Measurements from ENCODE around the gene SKAP1. TPM values are rescaled to one million over a fixed set of nuclear protein-coding genes. Genes with fewer than 3 reads are reported as not detected.

Gene SKAP1
- total RNA-seq, 1 experiment from 2014 or later, result not detected

DNA sequence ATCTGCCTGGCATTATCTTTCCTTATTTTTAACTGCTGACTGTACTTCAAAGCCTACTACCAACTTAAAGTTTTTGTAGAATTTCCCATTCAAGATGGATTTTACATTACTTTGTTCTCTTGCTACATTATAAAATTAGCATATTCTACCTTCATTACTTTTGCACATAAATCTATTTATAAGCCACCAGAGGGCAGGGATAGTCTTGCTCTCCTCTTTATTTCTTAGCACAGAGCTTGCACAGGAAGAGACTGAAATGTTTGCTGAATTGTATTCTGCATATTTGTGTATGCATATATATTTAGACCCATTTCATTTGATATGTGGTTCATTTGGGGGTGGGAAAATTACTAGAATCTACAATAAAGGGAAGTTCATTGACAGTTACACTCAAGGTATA is 108.0 kb downstream of the SKAP1 start:
- no peaks in the 10 kb centered on the region for H3K36me3 ChIP-seq (replicated peaks; ENCODE audit: control insufficient read depth, insufficient read depth, low read length)
- no peak overlapping the region for H3K4me3 ChIP-seq (ENCODE audit: insufficient read depth, low read depth, low read length)
- DNase-seq, result no peak
- no peaks in the 10 kb centered on the region for H3K27me3 ChIP-seq (ENCODE audit: control insufficient read depth, insufficient read depth, low read length)

DNA sequence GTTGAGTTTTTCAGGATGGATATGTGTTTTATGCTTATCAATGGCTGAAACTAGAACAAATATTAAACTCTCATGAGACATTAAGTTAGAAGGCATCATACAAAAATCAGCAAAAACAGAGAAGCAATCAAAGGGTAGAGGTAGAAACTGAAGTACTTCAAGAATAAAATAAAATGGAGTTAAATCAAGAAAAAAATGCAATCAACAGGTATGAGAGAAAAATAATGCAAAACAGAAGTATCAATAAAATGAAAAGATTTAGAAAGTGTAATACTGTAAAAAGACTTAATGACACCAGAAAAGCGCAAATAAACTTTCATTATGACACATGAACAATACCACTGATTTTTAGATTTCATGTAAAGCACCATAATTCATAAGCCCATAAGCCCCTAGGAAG is 112.3 kb downstream of the SKAP1 start:
- Histone ChIP-seq H3K4me3 (ENCODE audit: insufficient read depth, low read depth, low read length) (no peak overlapping the region), H3K36me3 (replicated peaks; ENCODE audit: control insufficient read depth, insufficient read depth, low read length) (no peaks in the 10 kb centered on the region), H3K27me3 (ENCODE audit: control insufficient read depth, insufficient read depth, low read length) (no peaks in the 10 kb centered on the region)
- DNase-seq, result no peak

DNA sequence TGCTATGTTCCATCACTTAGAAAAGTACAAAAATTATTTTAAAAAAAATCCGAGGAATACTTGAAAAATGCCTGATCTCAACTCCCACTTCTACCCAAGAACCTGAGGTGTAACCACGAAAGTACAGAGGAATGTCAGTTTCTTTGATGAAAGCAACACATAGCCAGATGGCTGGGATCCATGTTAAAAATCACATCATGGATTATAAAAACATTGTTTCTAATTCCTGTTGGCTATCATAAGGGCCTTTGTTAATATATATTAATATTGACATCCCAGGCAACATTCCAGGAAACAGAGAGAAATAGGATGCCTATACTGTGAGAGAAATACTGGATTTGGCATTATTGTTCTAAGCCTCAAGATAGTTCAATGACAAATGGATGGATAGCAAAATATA is 115.3 kb downstream of the SKAP1 start:
- no peak for DNase-seq
- Histone ChIP-seq H3K36me3 (replicated peaks; ENCODE audit: control insufficient read depth, insufficient read depth, low read length) (no peaks in the 10 kb centered on the region), H3K4me3 (ENCODE audit: insufficient read depth, low read depth, low read length) (no peak overlapping the region), H3K27me3 (ENCODE audit: control insufficient read depth, insufficient read depth, low read length) (no peaks in the 10 kb centered on the region; the same call in 1 of the 2 replicates)

DNA sequence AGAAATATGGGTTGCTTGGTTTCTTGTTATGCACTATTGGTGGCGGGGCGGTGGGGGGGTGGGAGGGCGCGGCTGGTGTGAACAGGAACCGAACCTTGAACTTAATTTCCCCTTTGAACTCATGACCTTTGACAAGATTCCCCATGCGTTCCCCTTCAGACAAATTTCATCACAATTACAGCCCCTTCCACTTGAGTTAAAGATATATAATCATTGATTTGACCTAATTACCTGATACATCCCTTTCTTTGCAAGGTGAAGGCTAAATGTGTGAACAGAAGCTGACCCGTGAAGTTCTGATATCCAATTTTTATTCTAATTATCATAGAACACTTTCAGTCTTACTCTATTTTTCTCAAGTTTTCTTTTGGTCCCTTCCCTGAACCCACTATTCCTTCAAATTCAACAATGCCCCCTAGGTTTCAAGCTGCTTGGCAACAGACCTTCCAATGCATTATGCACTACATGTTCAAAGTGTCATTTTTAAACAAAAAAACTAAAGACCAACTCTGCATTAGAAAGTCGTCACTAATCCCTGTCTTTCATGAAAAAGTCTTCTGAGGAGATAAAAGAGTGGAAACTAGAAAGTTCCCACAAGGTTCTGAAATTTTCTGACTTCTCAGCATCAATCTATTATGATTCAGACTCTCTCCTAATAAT is 116.8 kb downstream of the SKAP1 start:
- no peak for DNase-seq

DNA sequence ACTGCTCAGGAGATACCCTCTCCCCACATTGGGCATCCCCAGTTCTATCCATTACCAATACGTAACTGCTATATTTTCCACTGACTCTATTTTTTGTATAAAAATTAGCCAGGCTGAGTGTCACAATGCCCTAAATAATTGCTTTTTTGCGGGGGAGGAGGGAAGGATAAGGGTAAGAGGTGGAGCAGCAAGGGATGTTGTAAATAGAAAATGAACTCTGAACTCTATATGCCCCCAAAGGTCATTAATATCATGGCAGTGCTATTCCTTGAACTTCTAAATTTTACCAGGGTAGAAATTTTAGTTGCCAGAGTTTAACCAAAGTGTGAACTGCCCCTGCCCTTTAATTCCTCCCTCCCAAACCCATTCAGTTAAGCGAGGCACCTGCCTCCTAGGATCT is 118.7 kb downstream of the SKAP1 start:
- no peak overlapping the region for H3K4me3 ChIP-seq (ENCODE audit: insufficient read depth, low read depth, low read length)

More for the DNA sequence above, 116.8 kb downstream of the SKAP1 start:
- H3K36me3 ChIP-seq (replicated peaks; ENCODE audit: control insufficient read depth, insufficient read depth, low read length), result no peaks in the 10 kb centered on the region
- no peaks in the 10 kb centered on the region; the same call in 1 of the 2 replicates for H3K27me3 ChIP-seq (ENCODE audit: control insufficient read depth, insufficient read depth, low read length)
- no peak overlapping the region for H3K4me3 ChIP-seq (ENCODE audit: insufficient read depth, low read depth, low read length)

DNA sequence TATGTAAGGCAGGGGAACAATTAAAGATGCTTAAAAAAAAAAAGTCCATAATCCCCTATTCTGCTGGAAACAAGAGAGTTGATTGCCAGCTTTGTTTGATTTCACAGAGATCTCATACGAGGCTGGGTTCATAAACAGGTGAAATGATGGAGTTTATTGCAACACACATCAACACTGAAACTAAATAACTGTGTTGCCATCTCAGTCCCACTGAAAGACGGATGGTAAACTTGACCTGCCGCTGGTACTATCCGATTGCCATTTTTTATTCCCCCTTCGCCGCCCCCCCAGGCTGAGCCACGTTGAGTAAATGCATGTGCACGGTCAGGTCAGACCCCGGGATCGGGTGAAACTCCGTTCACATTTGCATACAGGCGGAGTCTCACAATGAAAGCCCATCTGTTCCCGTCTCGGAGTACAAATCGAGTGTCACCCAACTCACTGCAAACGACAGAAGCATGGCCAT is 119.2 kb downstream of the SKAP1 start:
- no peak overlapping the region for H3K4me3 ChIP-seq (ENCODE audit: insufficient read depth, low read depth, low read length)
- H3K36me3 ChIP-seq (replicated peaks; ENCODE audit: control insufficient read depth, insufficient read depth, low read length), result no peaks in the 10 kb centered on the region
- no peaks in the 10 kb centered on the region; the same call in 1 of the 2 replicates for H3K27me3 ChIP-seq (ENCODE audit: control insufficient read depth, insufficient read depth, low read length)
- DNase-seq, result peak; percentile 29

More for the DNA sequence above, 118.7 kb downstream of the SKAP1 start:
- no peak for DNase-seq
- no peaks in the 10 kb centered on the region; the same call in 1 of the 2 replicates for H3K27me3 ChIP-seq (ENCODE audit: control insufficient read depth, insufficient read depth, low read length)
- no peaks in the 10 kb centered on the region for H3K36me3 ChIP-seq (replicated peaks; ENCODE audit: control insufficient read depth, insufficient read depth, low read length)

DNA sequence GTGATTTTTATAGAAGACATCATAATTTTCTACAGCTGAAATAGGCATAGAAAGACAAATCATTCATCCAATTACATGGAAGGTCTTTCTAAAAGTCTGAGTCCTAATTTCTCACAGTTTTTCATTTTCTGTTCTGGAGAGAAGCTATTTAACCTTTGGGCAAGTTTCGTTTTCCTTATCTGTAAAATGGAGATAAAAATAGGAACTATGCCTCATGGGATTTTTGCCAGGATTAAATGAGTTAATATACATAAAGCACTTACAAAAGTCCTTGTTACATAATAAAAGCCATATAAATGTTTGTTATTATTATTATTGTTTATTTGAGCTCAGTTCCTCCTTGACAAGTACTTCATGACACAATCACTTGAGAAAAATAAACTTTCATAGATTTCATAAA is 121.4 kb downstream of the SKAP1 start:
- H3K36me3 ChIP-seq (replicated peaks; ENCODE audit: control insufficient read depth, insufficient read depth, low read length), result no peaks in the 10 kb centered on the region
- H3K4me3 ChIP-seq (ENCODE audit: insufficient read depth, low read depth, low read length), result no peak overlapping the region
- no peaks in the 10 kb centered on the region; the same call in 1 of the 2 replicates for H3K27me3 ChIP-seq (ENCODE audit: control insufficient read depth, insufficient read depth, low read length)
- no peak for DNase-seq

DNA sequence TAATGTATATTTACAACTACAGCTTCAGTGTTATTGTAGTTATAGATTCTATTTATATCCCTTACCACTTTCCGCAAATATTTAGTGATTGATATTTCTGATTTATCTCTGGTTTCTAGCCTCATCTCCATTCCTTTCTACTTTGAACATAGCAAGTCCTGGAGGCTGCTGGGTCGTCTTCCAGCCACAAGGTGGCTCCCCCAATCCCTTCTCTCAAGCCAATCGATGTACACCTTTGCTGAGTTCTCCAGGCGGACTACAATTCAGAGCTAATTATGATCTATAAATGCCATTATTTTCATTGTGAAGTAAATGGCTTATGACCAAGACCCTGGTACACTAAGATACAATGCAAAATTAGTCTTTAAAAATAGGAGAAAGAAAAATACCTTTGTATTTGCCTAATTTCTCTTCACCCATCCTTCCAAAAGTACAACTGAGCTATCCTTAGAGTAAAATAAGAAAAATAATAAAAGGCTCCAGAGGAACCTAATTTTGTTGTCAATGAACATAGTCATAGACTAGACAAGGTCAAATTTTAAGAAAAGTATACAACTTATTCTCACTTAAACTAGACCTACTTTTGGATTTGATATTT is 122.1 kb downstream of the SKAP1 start:
- H3K27me3 ChIP-seq (ENCODE audit: control insufficient read depth, insufficient read depth, low read length), result no peaks in the 10 kb centered on the region; the same call in 1 of the 2 replicates
- H3K36me3 ChIP-seq (replicated peaks; ENCODE audit: control insufficient read depth, insufficient read depth, low read length), result no peaks in the 10 kb centered on the region
- DNase-seq, result peak; percentile 33
- no peak overlapping the region for H3K4me3 ChIP-seq (ENCODE audit: insufficient read depth, low read depth, low read length)

DNA sequence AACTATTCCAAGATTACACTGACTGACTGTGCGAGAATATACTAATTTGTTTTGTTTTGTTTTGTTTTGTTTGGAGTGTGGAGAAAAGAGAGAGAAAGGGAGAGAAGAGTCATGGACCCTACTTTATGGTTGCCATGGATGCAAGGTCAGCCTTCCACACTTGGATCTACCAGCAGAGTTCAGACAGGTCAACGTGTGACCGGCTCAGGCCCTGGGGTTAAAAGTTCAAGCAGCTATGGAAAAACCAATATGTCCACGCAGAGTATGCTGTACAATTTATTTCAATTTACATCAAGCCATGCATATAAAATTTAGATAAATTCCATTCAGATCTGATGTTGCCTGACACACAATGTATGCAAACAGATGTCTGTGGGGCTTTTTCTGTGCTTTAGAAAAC is 122.8 kb downstream of the SKAP1 start:
- H3K4me3 ChIP-seq (ENCODE audit: insufficient read depth, low read depth, low read length), result no peak overlapping the region
- no peak for DNase-seq
- no peaks in the 10 kb centered on the region; the same call in 1 of the 2 replicates for H3K27me3 ChIP-seq (ENCODE audit: control insufficient read depth, insufficient read depth, low read length)
- no peaks in the 10 kb centered on the region for H3K36me3 ChIP-seq (replicated peaks; ENCODE audit: control insufficient read depth, insufficient read depth, low read length)

DNA sequence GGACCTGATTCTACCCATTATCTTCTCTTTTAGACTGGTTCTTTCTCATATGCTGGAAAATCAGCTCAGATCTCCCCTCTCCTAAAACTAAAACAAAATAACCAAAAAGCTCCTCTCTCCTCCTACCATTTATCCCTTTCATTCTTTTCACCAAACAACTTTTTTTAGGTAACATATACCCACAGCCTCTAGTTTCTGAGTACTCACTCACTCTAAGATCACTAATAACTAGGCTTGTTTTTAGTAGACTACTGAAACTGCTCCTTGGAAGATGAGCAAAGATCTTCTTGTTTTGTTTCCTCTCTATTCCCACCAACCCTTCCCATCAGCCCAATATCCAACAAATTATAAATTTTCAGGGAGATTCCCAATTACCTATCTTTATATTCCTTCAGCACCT is 129.0 kb downstream of the SKAP1 start:
- H3K4me3 ChIP-seq (ENCODE audit: insufficient read depth, low read depth, low read length), result no peak overlapping the region

DNA sequence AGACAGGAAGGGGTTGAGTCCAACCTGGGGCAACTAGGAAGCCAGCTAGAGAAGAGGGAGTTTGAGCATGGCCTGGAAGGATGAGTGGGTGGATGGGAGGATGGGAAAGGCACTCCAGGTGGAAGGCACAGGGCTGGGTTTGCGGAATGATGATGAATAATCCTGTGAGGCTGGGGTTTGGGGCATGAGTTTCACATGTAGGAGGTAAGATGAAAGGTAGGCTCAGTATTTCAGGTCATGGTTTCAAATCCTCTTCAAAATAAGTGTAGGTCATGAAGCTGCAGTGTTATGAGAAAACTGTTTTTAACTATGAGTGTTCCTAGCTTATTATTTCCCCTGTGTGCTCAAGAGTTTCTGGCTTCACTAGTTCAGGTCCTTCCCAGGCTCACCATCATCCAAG is 130.3 kb downstream of the SKAP1 start:
- DNase-seq, result no peak
- no peaks in the 10 kb centered on the region for H3K36me3 ChIP-seq (replicated peaks; ENCODE audit: control insufficient read depth, insufficient read depth, low read length)
- H3K27me3 ChIP-seq (ENCODE audit: control insufficient read depth, insufficient read depth, low read length), result no peaks in the 10 kb centered on the region
- H3K4me3 ChIP-seq (ENCODE audit: insufficient read depth, low read depth, low read length), result no peak overlapping the region

More for the DNA sequence above, 129.0 kb downstream of the SKAP1 start:
- H3K36me3 ChIP-seq (replicated peaks; ENCODE audit: control insufficient read depth, insufficient read depth, low read length), result no peaks in the 10 kb centered on the region
- DNase-seq, result no peak
- no peaks in the 10 kb centered on the region for H3K27me3 ChIP-seq (ENCODE audit: control insufficient read depth, insufficient read depth, low read length)

DNA sequence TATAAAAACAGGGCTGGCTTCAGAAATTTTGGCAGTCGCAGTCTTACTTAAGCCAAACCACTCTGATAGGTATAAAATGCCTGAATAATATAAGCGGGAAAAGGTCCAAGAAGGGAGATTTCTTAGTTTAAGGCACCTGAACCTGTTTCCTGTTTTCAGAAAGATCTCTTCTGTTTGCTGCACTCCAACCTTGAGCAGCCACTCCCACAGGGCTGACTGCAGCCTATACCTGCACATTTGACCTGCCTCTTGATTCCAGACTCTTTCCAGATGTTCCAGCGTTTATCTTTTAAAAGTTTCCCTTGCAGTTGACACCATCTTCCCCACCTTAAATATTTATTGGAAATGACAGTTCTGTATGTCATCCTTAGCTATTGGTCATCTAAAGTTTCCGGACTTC is 132.2 kb downstream of the SKAP1 start:
- Histone ChIP-seq H3K27me3 (ENCODE audit: control insufficient read depth, insufficient read depth, low read length) (no peaks in the 10 kb centered on the region), H3K4me3 (ENCODE audit: insufficient read depth, low read depth, low read length) (no peak overlapping the region), H3K36me3 (replicated peaks; ENCODE audit: control insufficient read depth, insufficient read depth, low read length) (no peaks in the 10 kb centered on the region)
- DNase-seq, result no peak

DNA sequence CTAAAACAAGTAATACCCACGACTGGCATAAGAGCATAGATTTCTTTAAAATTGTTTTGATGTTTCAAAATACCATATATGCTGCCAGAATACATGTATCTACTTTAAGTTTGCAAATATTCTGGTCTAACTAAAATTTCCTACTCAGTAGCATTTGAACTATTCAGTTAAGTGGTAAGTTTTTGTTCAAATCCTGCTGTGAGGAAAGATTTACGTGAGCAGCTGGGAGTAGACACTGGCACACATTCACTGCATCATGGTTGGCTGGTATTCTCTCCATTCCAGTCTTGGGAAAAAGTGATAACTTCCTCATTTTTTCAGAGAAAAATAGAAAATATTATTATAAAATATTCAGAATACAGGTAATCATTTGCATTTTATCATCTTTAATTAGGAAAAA is 133.6 kb downstream of the SKAP1 start:
- no peak overlapping the region for H3K4me3 ChIP-seq (ENCODE audit: insufficient read depth, low read depth, low read length)
- H3K27me3 ChIP-seq (ENCODE audit: control insufficient read depth, insufficient read depth, low read length), result no peaks in the 10 kb centered on the region
- no peaks in the 10 kb centered on the region for H3K36me3 ChIP-seq (replicated peaks; ENCODE audit: control insufficient read depth, insufficient read depth, low read length)
- no peak for DNase-seq

DNA sequence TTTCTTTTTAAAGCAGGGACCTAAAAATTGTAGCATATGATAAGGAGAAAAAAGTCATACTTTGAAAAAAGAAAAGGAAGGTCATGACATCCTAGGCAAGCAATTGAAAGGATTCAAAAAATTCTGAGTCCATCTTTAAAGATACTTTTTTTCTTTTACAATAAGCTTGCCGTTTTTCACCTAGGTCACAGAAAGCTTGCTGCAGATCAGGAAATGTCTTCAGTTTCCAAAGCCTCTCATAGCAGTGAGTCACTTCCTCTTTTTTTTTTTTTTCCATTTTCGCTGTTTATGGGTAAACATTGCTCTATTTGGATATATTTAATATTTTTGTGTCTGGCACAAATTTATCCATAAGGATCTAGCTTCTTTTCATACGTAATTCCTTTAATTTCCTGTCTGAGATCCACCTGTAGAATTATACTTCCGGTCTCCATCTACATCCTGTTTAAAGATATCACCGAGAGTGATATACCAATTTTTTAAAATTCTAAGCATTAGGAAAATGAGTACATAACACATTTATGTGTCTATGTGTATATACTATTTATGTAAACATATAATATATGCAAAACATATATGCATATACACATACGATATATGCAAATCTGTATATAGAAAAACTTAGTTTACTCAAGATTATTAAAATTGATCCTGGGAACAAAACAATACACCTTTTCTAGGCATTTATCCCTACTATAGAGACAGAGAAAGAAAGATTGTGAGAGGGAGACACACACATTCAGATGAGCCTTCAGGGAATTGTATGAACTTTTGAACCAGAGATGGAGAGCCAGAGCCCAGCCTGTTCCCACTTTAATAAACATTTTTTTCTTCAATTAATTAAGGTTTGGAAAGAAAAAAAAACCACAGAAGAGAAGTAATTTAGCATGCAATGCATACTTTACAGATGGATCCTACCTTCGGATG is 134.4 kb downstream of the SKAP1 start:
- no peak overlapping the region for H3K4me3 ChIP-seq (ENCODE audit: insufficient read depth, low read depth, low read length)
- DNase-seq, result no peak
- H3K36me3 ChIP-seq (replicated peaks; ENCODE audit: control insufficient read depth, insufficient read depth, low read length), result no peaks in the 10 kb centered on the region
- H3K27me3 ChIP-seq (ENCODE audit: control insufficient read depth, insufficient read depth, low read length), result no peaks in the 10 kb centered on the region
